DND-41 (cell line): ENCODE results near the gene CCDC85C.

Experiments used
- ATAC-seq: fragments of 200-7000 bp; cut with Tn5 transposase; 3 replicates; pipeline ENCODE4 v1.9.1; 2021; ENCODE audit warnings: low read depth; ENCODE audit not compliant: insufficient read depth
- DNase-seq: peaks from one replicate; pipeline ENCODE4 v3.0.0-alpha.2; 2020
- H2AFZ ChIP-seq: 2 replicates; pipeline ENCODE4 v1.6.0; 2012; ENCODE audit warnings: low read depth, low read length
- H3K27ac ChIP-seq: 2 replicates; pipeline ENCODE4 v1.5.1; 2012; ENCODE audit warnings: low read length, inconsistent platforms
- H3K27me3 ChIP-seq: fragments of 200-600 bp; sonication (generic); 2 replicates; pipeline ENCODE4 v1.6.0; 2012; ENCODE audit warnings: low read length, mild to moderate bottlenecking, inconsistent platforms; ENCODE audit not compliant: insufficient read depth, poor library complexity
- H3K36me3 ChIP-seq: 2 replicates; pipeline ENCODE4 v1.5.1; 2012; ENCODE audit warnings: low read length, inconsistent platforms; ENCODE audit not compliant: insufficient read depth
- H3K4me1 ChIP-seq: 2 replicates; pipeline ENCODE4 v1.5.1; 2012; ENCODE audit warnings: mild to moderate bottlenecking, low read length; ENCODE audit not compliant: insufficient read depth
- H3K4me2 ChIP-seq: 2 replicates; pipeline ENCODE4 v1.6.0; 2012; ENCODE audit warnings: mild to moderate bottlenecking, moderate library complexity, low read length, inconsistent platforms; ENCODE audit not compliant: insufficient read depth
- H3K4me3 ChIP-seq, 2 experiments: fragments of 200-600 bp in 1 of 2; shearing (Covaris generic) in 1 of 2; 2 replicates each; pipeline ENCODE4 v1.5.1; 2012 to 2016; ENCODE audit warnings: inconsistent platforms in 2 of 2, low read length in 2 of 2, mild to moderate bottlenecking in 2 of 2, low read depth in 1 of 2, moderate library complexity in 1 of 2
- H3K79me2 ChIP-seq: 2 replicates; pipeline ENCODE4 v1.6.0; 2012; ENCODE audit warnings: low read length, inconsistent platforms; ENCODE audit not compliant: insufficient read depth
- H3K9ac ChIP-seq: 2 replicates; pipeline ENCODE4 v1.6.0; 2012; ENCODE audit warnings: low read depth, mild to moderate bottlenecking, inconsistent platforms, low read length, moderate library complexity
- H3K9me3 ChIP-seq: 2 replicates; pipeline ENCODE4 v1.5.1; 2012; ENCODE audit warnings: low read length, moderate library complexity, mild to moderate bottlenecking, inconsistent platforms; ENCODE audit not compliant: insufficient read depth, severe bottlenecking
- H4K20me1 ChIP-seq: 2 replicates; pipeline ENCODE4 v1.6.0; 2012; ENCODE audit warnings: low read length; ENCODE audit not compliant: insufficient read depth
- EZH2 ChIP-seq: IDR thresholded peaks from 3 replicates; pipeline ENCODE4 v1.6.1; 2012; ENCODE audit warnings: borderline replicate concordance, low read depth, mild to moderate bottlenecking, moderate library complexity, low read length, inconsistent platforms; ENCODE audit not compliant: severe bottlenecking
- TF ChIP-seq, protein P1 (sequence below): IDR thresholded peaks from 2 replicates; pipeline ENCODE4 v1.5.1; 2012; ENCODE audit warnings: borderline replicate concordance, low read length, moderate library complexity, mild to moderate bottlenecking; ENCODE audit not compliant: poor library complexity, severe bottlenecking; ENCODE audit errors: extremely low read depth

CCDC85C gene

GRCh38 chr14:99471731-99472130 lies 132.3 kb downstream of the CCDC85C start:
- H2AFZ ChIP-seq, result no peak overlapping the region
- H3K27me3 ChIP-seq, result no peaks in the 10 kb centered on the region
- peaks cover 100% of the 10 kb centered on the region for H3K79me2 ChIP-seq
- H3K27ac ChIP-seq, result no peak overlapping the region
- H3K4me3 ChIP-seq, result no peak overlapping the region
- peaks cover 82% of the 10 kb centered on the region for H4K20me1 ChIP-seq
- peaks cover 4% of the 10 kb centered on the region; the same call in 1 of the 2 replicates for H3K36me3 ChIP-seq
- TF ChIP-seq EZH2, result no peak
- TF ChIP-seq, protein P1, sequence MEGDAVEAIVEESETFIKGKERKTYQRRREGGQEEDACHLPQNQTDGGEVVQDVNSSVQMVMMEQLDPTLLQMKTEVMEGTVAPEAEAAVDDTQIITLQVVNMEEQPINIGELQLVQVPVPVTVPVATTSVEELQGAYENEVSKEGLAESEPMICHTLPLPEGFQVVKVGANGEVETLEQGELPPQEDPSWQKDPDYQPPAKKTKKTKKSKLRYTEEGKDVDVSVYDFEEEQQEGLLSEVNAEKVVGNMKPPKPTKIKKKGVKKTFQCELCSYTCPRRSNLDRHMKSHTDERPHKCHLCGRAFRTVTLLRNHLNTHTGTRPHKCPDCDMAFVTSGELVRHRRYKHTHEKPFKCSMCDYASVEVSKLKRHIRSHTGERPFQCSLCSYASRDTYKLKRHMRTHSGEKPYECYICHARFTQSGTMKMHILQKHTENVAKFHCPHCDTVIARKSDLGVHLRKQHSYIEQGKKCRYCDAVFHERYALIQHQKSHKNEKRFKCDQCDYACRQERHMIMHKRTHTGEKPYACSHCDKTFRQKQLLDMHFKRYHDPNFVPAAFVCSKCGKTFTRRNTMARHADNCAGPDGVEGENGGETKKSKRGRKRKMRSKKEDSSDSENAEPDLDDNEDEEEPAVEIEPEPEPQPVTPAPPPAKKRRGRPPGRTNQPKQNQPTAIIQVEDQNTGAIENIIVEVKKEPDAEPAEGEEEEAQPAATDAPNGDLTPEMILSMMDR, result no peak
- no peaks in the 10 kb centered on the region for H3K9me3 ChIP-seq
- H3K9ac ChIP-seq, result no peak overlapping the region
- DNase-seq (no peak), ATAC-seq (no peak)
- H3K4me2 ChIP-seq, result no peak overlapping the region
- no peaks in the 10 kb centered on the region for H3K4me1 ChIP-seq

GRCh38 chr14:99468836-99469592 lies 135.0 kb downstream of the CCDC85C start:
- peaks cover 89% of the 10 kb centered on the region for H4K20me1 ChIP-seq
- no peak for DNase-seq

DNA sequence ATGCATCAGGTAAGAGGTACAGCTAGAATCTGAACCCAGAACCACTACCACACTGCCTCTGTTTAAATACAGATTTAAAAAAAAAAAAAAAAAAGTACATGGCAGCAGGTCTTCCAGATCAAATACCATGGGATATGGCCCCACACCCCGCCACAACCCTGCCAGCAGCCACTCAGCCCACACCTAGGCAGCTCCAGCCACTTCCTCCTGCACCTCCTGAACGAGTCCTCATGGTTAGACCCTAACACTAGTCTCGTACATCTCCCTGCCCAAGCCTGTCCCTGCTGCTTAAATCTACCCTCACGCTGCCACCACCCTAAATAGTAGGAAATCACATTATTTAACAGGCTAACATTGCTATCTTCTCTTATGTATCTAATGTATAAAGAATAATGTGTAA lies 135.9 kb downstream of the CCDC85C start:
- DNase-seq (no peak), ATAC-seq (no peak)
- H4K20me1 ChIP-seq, result peaks cover 81% of the 10 kb centered on the region
- H3K27me3 ChIP-seq, result no peaks in the 10 kb centered on the region
- no peak overlapping the region for H3K9ac ChIP-seq
- peaks cover 90% of the 10 kb centered on the region for H3K79me2 ChIP-seq
- H3K27ac ChIP-seq, result no peak overlapping the region
- no peaks in the 10 kb centered on the region for H3K9me3 ChIP-seq
- H2AFZ ChIP-seq, result no peak overlapping the region
- H3K4me3 ChIP-seq, result no peak overlapping the region
- no peaks in the 10 kb centered on the region for H3K4me1 ChIP-seq
- H3K4me2 ChIP-seq, result no peak overlapping the region
- H3K36me3 ChIP-seq, result peaks cover 29% of the 10 kb centered on the region
- no peak for TF ChIP-seq EZH2
- TF ChIP-seq, protein P1, result no peak

More at GRCh38 chr14:99468836-99469592, 135.0 kb downstream of the CCDC85C start:
- H3K4me3 ChIP-seq, result no peak overlapping the region
- H3K27ac ChIP-seq, result no peak overlapping the region
- no peaks in the 10 kb centered on the region for H3K4me1 ChIP-seq
- H3K27me3 ChIP-seq, result no peaks in the 10 kb centered on the region
- H3K9me3 ChIP-seq, result no peaks in the 10 kb centered on the region
- H3K4me2 ChIP-seq, result no peak overlapping the region
- no peak overlapping the region for H2AFZ ChIP-seq
- no peak overlapping the region for H3K9ac ChIP-seq
- no peak for TF ChIP-seq EZH2
- TF ChIP-seq, protein P1, result no peak
- H3K79me2 ChIP-seq, result peaks cover 94% of the 10 kb centered on the region
- ATAC-seq, result no peak
- H3K36me3 ChIP-seq, result peaks cover 20% of the 10 kb centered on the region
